Upper lobe of left lung (tissue), 6 donors: ENCODE measurements around the gene CES1. TPM values are rescaled to one million over a fixed set of nuclear protein-coding genes. Genes with fewer than 3 reads are reported as not detected.
"Not testable (repeated sequence)": the region's sequence is repeated elsewhere in the genome, so short reads cannot be mapped to it uniquely, and the experiment has no call there.

ENCODE experiments used
- ATAC-seq, 2 donors: fragments of 200-7000 bp; cut with Tn5 transposase; one replicate each; pipeline ENCODE4 v1.9.1; 2022; ENCODE audit warnings: mild to moderate bottlenecking in 2 of 2, moderate library complexity in 2 of 2; ENCODE audit not compliant: low FRiP score in 2 of 2
- DNase-seq, 2 donors: peaks; one replicate each; pipeline ENCODE4 v3.0.0-alpha.2; 2019 to 2020
- H3K27ac ChIP-seq, 4 donors: fragments of 200-600 bp; sonication (generic); one replicate each; pipeline ENCODE4 v1.5.1; 2016 to 2019
- H3K27me3 ChIP-seq, 4 donors: fragments of 200-600 bp; sonication (generic); one replicate each; pipeline ENCODE4 v1.5.1; 2017 to 2019
- H3K36me3 ChIP-seq, 4 donors: fragments of 200-600 bp; sonication (generic); one replicate each; pipeline ENCODE4 v1.5.1; 2016 to 2019
- H3K4me1 ChIP-seq, 4 donors: fragments of 200-600 bp; sonication (generic); one replicate each; pipeline ENCODE4 v1.5.1; 2018 to 2019
- H3K4me3 ChIP-seq, 4 donors: fragments of 200-600 bp; sonication (generic); one replicate each; pipeline ENCODE4 v1.5.1; 2017 to 2019; ENCODE audit warnings: mild to moderate bottlenecking in 2 of 4, moderate library complexity in 1 of 4
- H3K9me3 ChIP-seq, 4 donors: fragments of 200-600 bp; sonication (generic); one replicate each; pipeline ENCODE4 v1.5.1; 2018 to 2019
- EP300 ChIP-seq, 4 donors: sonication (generic); formaldehyde crosslinking; IDR thresholded peaks; one replicate each; pipeline ENCODE4 v1.5.1; 2017; ENCODE audit warnings: antibody characterized with exemption in 4 of 4, control low read depth in 2 of 4
- POLR2A ChIP-seq, 4 donors: fragments of 450-650 bp; IDR thresholded peaks; one replicate each; pipeline ENCODE4 v1.5.1; 2016 to 2017; ENCODE audit warnings: antibody characterized with exemption in 4 of 4, mild to moderate bottlenecking in 2 of 4
- POLR2AphosphoS5 ChIP-seq, 2 donors: sonication (generic); formaldehyde crosslinking; IDR thresholded peaks; one replicate each; pipeline ENCODE4 v1.5.1; 2017; ENCODE audit warnings: antibody characterized with exemption in 2 of 2
- WGBS, 2 donors: methylation state at CpG; one replicate each; pipeline ENCODE4 v1.1.5; 2017 to 2018; 5-methylcytosine and 5-hydroxymethylcytosine counted together
- total RNA-seq, 6 donors: library from RNA; depleted of rRNA in 4 of 6; stranded (reverse); fragments of >200 nt in 4 of 6; gene quantifications; one replicate each; pipeline versions ENCODE4 v1.1.0 to v1.2.1, GENCODE V29; 2016 to 2021
- TF ChIP-seq, protein P1 (sequence below), 6 experiments: fragments of 450-650 bp in 4 of 6; fragments of 200-600 bp in 2 of 6; sonication (generic) in 2 of 6; IDR thresholded peaks; one replicate each; pipeline ENCODE4 v1.5.1; 2016 to 2019; ENCODE audit warnings: antibody characterized with exemption in 6 of 6
- donor health status: DM: no; HTN: no; CAD: no; lungs with moderate emphysema.
- donor health status: DM: no; HTN: yes; CAD: no; lungs with severe emphysema.

CES1 gene
- total RNA-seq, 6 donors from 2014 or later = 110 to 224 (median 187) TPM

DNA sequence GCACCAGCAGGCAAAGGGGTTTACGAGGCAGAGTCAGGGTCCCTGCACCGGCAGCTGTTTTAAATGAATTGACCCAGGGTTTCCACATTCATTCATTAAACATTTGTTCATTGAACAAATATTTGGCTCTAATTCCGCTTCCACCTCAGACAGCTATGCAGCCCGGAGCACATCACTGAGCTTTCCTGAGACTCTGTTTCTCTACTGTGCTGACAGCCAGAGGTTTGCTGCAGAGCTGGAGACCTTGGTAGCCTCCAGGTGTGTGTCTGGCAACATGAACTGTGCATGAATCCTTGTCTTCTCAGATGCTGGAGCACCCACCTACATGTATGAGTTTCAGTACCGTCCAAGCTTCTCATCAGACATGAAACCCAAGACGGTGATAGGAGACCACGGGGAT, 42.7 kb downstream of the CES1 start:
- not testable (repeated sequence) for H3K27me3 ChIP-seq, H3K4me3 ChIP-seq
- WGBS, 2 donors = 54 to 100% methylated on average over 1 to 2 of the region's 7 CpGs

DNA sequence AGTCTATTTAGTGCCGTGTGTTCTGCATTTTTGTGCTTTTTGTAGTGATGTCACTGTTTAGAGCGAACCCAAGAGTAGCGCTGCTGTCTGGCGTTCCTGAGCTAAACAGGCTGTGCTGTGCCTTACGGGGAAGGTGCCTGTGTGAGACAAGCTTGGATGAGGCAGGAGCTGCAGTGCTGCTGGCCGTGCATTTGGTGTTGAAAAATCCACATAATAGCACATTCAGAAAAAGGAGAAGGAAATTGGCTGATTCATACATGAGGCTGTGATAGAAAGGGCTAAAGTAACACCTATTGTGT, 50.2 kb downstream of the CES1 start:
- H3K4me3 ChIP-seq, DNase-seq, H3K4me1 ChIP-seq, H3K9me3 ChIP-seq, H3K36me3 ChIP-seq, H3K27ac ChIP-seq, H3K27me3 ChIP-seq, ATAC-seq: not testable (repeated sequence)
- WGBS, 2 donors = no CpG with 5 or more reads among the region's 6 CpGs

More for the DNA sequence above, 42.7 kb downstream of the CES1 start:
- H3K27ac ChIP-seq, ATAC-seq, H3K36me3 ChIP-seq, H3K9me3 ChIP-seq, DNase-seq, H3K4me1 ChIP-seq: not testable (repeated sequence)

GRCh38 chr16:55782091-55782792, 50.7 kb downstream of the CES1 start:
- not testable (repeated sequence) for H3K27ac ChIP-seq, H3K27me3 ChIP-seq, H3K9me3 ChIP-seq, ATAC-seq, H3K4me1 ChIP-seq, DNase-seq, H3K4me3 ChIP-seq, H3K36me3 ChIP-seq
- WGBS, 2 donors = 80 to 86% methylated on average over 5 to 6 of the region's 6 CpGs

- H3K27ac ChIP-seq, H3K36me3 ChIP-seq, H3K4me3 ChIP-seq, H3K9me3 ChIP-seq, ATAC-seq, H3K27me3 ChIP-seq, H3K4me1 ChIP-seq: not testable (repeated sequence)
- DNase-seq = peak in 1 of 2 donors; percentile 34
- 84 to 92% methylated on average over 6 to 8 of the region's 8 CpGs for WGBS, 2 donors
Observed at GRCh38 chr16:55781456-55781855, 51.4 kb downstream of the CES1 start.

DNA sequence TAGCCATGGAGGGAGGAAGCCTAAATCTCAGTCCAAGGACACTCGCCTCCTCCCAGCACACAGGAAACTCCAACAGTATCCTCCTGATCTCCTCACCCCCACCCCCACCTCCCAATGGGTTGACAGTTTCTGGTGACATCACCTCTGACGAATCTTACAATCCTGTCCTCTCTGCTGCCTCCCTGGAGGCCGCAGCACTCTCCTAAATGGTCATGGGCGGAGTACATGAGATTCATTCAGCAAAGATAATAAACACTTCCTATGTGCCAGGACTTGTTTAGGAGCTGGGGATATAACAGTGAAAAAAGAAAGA, 52.8 kb downstream of the CES1 start:
- H3K27me3 ChIP-seq, H3K27ac ChIP-seq, H3K4me3 ChIP-seq, H3K4me1 ChIP-seq, ATAC-seq, H3K9me3 ChIP-seq, DNase-seq, H3K36me3 ChIP-seq: not testable (repeated sequence)
- 74 to 86% methylated on average over 1 to 4 of the region's 4 CpGs for WGBS, 2 donors

- DNase-seq = peak in 1 of 2 donors; percentile 21
- 75 to 77% methylated on average over 5 to 7 of the region's 7 CpGs for WGBS, 2 donors
Observed at GRCh38 chr16:55779402-55780094, 53.3 kb downstream of the CES1 start.

GRCh38 chr16:55778757-55779156, 54.1 kb downstream of the CES1 start:
- H3K27ac ChIP-seq = no peak overlapping the region
- no peaks in the 10 kb centered on the region for H3K27me3 ChIP-seq
- H3K9me3 ChIP-seq = no peaks in the 10 kb centered on the region
- no peaks in the 10 kb centered on the region for H3K36me3 ChIP-seq
- H3K4me1 ChIP-seq = no peaks in the 10 kb centered on the region
- TF ChIP-seq EP300 (IDR thresholded peaks at IDR 0.05) = no peak
- TF ChIP-seq, protein P1, sequence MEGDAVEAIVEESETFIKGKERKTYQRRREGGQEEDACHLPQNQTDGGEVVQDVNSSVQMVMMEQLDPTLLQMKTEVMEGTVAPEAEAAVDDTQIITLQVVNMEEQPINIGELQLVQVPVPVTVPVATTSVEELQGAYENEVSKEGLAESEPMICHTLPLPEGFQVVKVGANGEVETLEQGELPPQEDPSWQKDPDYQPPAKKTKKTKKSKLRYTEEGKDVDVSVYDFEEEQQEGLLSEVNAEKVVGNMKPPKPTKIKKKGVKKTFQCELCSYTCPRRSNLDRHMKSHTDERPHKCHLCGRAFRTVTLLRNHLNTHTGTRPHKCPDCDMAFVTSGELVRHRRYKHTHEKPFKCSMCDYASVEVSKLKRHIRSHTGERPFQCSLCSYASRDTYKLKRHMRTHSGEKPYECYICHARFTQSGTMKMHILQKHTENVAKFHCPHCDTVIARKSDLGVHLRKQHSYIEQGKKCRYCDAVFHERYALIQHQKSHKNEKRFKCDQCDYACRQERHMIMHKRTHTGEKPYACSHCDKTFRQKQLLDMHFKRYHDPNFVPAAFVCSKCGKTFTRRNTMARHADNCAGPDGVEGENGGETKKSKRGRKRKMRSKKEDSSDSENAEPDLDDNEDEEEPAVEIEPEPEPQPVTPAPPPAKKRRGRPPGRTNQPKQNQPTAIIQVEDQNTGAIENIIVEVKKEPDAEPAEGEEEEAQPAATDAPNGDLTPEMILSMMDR (IDR thresholded peaks at IDR 0.05) = no peak
- TF ChIP-seq POLR2AphosphoS5 (IDR thresholded peaks at IDR 0.05) = no peak
- TF ChIP-seq POLR2A (IDR thresholded peaks at IDR 0.05) = no peak
- no peak for ATAC-seq
- DNase-seq = no peak
- 88 to 92% methylated on average over 2 of the region's 2 CpGs for WGBS, 2 donors
- H3K4me3 ChIP-seq = no peak overlapping the region

More at GRCh38 chr16:55779402-55780094, 53.3 kb downstream of the CES1 start:
- Histone ChIP-seq H3K9me3 (no peaks in the 10 kb centered on the region), H3K4me3 (no peak overlapping the region), H3K27ac (no peak overlapping the region), H3K36me3 (no peaks in the 10 kb centered on the region), H3K4me1 (no peaks in the 10 kb centered on the region), H3K27me3 (no peaks in the 10 kb centered on the region)
- TF ChIP-seq EP300 (IDR thresholded peaks at IDR 0.05) = no peak
- TF ChIP-seq POLR2AphosphoS5 (IDR thresholded peaks at IDR 0.05) = no peak
- TF ChIP-seq, protein P1 (IDR thresholded peaks at IDR 0.05) = no peak
- no peak for TF ChIP-seq POLR2A (IDR thresholded peaks at IDR 0.05)
- ATAC-seq = no peak
